GM12878 (cell line): Measurements from ENCODE around the gene MOGAT2. TPM values are rescaled to one million over a fixed set of nuclear protein-coding genes. Genes with fewer than 3 reads are reported as not detected.

ENCODE experiments used
- ATAC-seq: fragments of 200-7000 bp; cut with Tn5 transposase; 3 replicates; pipeline ENCODE4 v1.9.1; 2020; ENCODE audit warnings: mild to moderate bottlenecking, moderate library complexity
- BruUV-seq: library from RNA; stranded (reverse); fragments of 400-500 nt; replicated peaks from 2 replicates; lab custom pipeline; 2021; lab: Mats Ljungman, UMichigan
- CTCF ChIA-PET: fragments of 300-600 bp; sonication (Branson Sonifier 250); formaldehyde crosslinking; extraction: SDS; loops from one replicate; lab custom pipeline; 2021; ENCODE audit warnings: inconsistent platforms; lab: Yijun Ruan, JAX
- POLR2A ChIA-PET: fragments of 350-600 bp; formaldehyde crosslinking; extraction: SDS; loops from one replicate; lab custom pipeline; 2021; ENCODE audit warnings: inconsistent platforms; lab: Charles Lee
- RAD21 ChIA-PET: fragments of 300-600 bp; sonication (Branson Sonifier 250); formaldehyde crosslinking; loops from one replicate; lab custom pipeline; 2023; ENCODE audit warnings: antibody characterized with exemption; ENCODE audit not compliant: unreplicated experiment; lab: Charles Lee
- SMC1A ChIA-PET: fragments of 300-600 bp; sonication (Branson Sonifier 250); formaldehyde crosslinking; loops from one replicate; lab custom pipeline; 2023; ENCODE audit not compliant: unreplicated experiment, uncharacterized antibody; lab: Charles Lee
- DNase-seq: peaks from one replicate; pipeline ENCODE4 v3.0.0-alpha.2; 2011; ENCODE audit warnings: low read depth, low spot score
- FAIRE-seq: peaks from 3 replicates; lab custom pipeline; 2011; peaks lifted over from hg19 to GRCh38; lab: Jason Lieb, UNC
- H2AFZ ChIP-seq: 2 replicates; pipeline ENCODE4 v1.6.0; 2011; ENCODE audit warnings: low read depth, low read length, control low read depth; ENCODE audit not compliant: control insufficient read depth
- H3K27ac ChIP-seq: 2 replicates; pipeline ENCODE4 v1.5.1; 2011; ENCODE audit warnings: control low read depth; ENCODE audit not compliant: control insufficient read depth, insufficient read depth
- H3K27me3 ChIP-seq, 2 experiments: replicated peaks in 1 of 2; 2 replicates each; pipeline versions ENCODE4 v1.6.0 to v1.6.1; 2011; ENCODE audit warnings: low read length in 1 of 2; ENCODE audit not compliant: control insufficient read depth in 2 of 2, insufficient read depth in 2 of 2
- H3K36me3 ChIP-seq, 2 experiments: 2 replicates each; pipeline ENCODE4 v1.5.1; 2011; ENCODE audit warnings: low read length in 1 of 2; ENCODE audit not compliant: control insufficient read depth in 2 of 2, insufficient read depth in 2 of 2
- H3K4me1 ChIP-seq: 2 replicates; pipeline ENCODE4 v1.6.1; 2011; ENCODE audit warnings: mild to moderate bottlenecking, low read length, moderate library complexity, mixed read lengths; ENCODE audit not compliant: control insufficient read depth, insufficient read depth
- H3K4me2 ChIP-seq: 2 replicates; pipeline ENCODE4 v1.6.0; 2011; ENCODE audit warnings: control low read depth; ENCODE audit not compliant: control insufficient read depth, insufficient read depth
- H3K4me3 ChIP-seq: fragments of 200-600 bp; sonication (generic); 2 replicates; pipeline ENCODE4 v1.5.1; 2016
- H3K79me2 ChIP-seq: 2 replicates; pipeline ENCODE4 v1.6.0; 2011; ENCODE audit warnings: low read length; ENCODE audit not compliant: control insufficient read depth, insufficient read depth
- H3K9ac ChIP-seq: 2 replicates; pipeline ENCODE4 v1.8.0; 2011; ENCODE audit warnings: low read length, control low read depth, mixed read lengths; ENCODE audit not compliant: control insufficient read depth, insufficient read depth
- H3K9me3 ChIP-seq: replicated peaks from 3 replicates; pipeline ENCODE4 v1.5.1; 2011; ENCODE audit warnings: mild to moderate bottlenecking, low read length; ENCODE audit not compliant: control insufficient read depth, insufficient read depth
- H4K20me1 ChIP-seq: 2 replicates; pipeline ENCODE4 v1.6.0; 2011; ENCODE audit not compliant: control insufficient read depth, insufficient read depth
- CBFB ChIP-seq: IDR thresholded peaks from 2 replicates; pipeline ENCODE4 v1.6.1; 2016; ENCODE audit warnings: antibody characterized with exemption, low read depth
- CHD2 ChIP-seq: IDR thresholded peaks from 2 replicates; pipeline ENCODE4 v1.6.1; 2011; ENCODE audit warnings: low read depth, low read length, improper control_type of control experiment, borderline replicate concordance
- EZH2 ChIP-seq: IDR thresholded peaks from 2 replicates; pipeline ENCODE4 v1.6.1; 2012; ENCODE audit warnings: low read depth, mild to moderate bottlenecking, control low read depth, inconsistent platforms, low read length, borderline replicate concordance; ENCODE audit not compliant: control insufficient read depth
- FOS ChIP-seq: IDR thresholded peaks from 3 replicates; pipeline ENCODE4 v1.6.1; 2011; ENCODE audit warnings: borderline replicate concordance; ENCODE audit not compliant: insufficient read length; ENCODE audit errors: extremely low read depth
- HDAC2 ChIP-seq: fragments of 200-600 bp; sonication (generic); IDR thresholded peaks from 2 replicates; pipeline ENCODE4 v1.6.1; 2017
- IKZF2 ChIP-seq, 2 experiments: fragments of 450-650 bp; IDR thresholded peaks; 2 replicates each; pipeline ENCODE4 v1.6.1; 2017; ENCODE audit warnings: mild to moderate bottlenecking in 2 of 2, moderate library complexity in 2 of 2
- LARP7 ChIP-seq: fragments of 450-650 bp; IDR thresholded peaks from 2 replicates; pipeline ENCODE4 v1.6.1; 2017; ENCODE audit warnings: mild to moderate bottlenecking
- MYC ChIP-seq: IDR thresholded peaks from 2 replicates; pipeline ENCODE4 v1.6.1; 2011; ENCODE audit warnings: mild to moderate bottlenecking, low read length, moderate library complexity, inconsistent platforms; ENCODE audit not compliant: insufficient read depth, insufficient replicate concordance, insufficient read length, severe bottlenecking
- NFIC ChIP-seq: IDR thresholded peaks from 2 replicates; pipeline ENCODE4 v1.6.1; 2012; ENCODE audit warnings: low read depth, mild to moderate bottlenecking, inconsistent platforms, low read length, moderate library complexity
- SP1 ChIP-seq: IDR thresholded peaks from one replicate; pipeline ENCODE4 v1.6.1; 2011; ENCODE audit warnings: low read depth, low read length
- SPI1 ChIP-seq: IDR thresholded peaks from 2 replicates; pipeline ENCODE4 v1.6.1; 2011; ENCODE audit warnings: low read depth, mild to moderate bottlenecking, low read length, moderate library complexity, borderline replicate concordance; ENCODE audit not compliant: insufficient read depth
- SREBF1 ChIP-seq: IDR thresholded peaks from 2 replicates; pipeline ENCODE4 v1.6.1; 2012; ENCODE audit warnings: mild to moderate bottlenecking, low read length
- WRNIP1 ChIP-seq: IDR thresholded peaks from 2 replicates; pipeline ENCODE4 v1.6.1; 2011; ENCODE audit warnings: low read depth, low read length, improper control_type of control experiment, borderline replicate concordance
- YY1 ChIP-seq: IDR thresholded peaks from 2 replicates; pipeline ENCODE4 v1.6.1; 2011; ENCODE audit warnings: low read depth, mild to moderate bottlenecking, low read length
- ZNF622 ChIP-seq: fragments of 450-650 bp; IDR thresholded peaks from 2 replicates; pipeline ENCODE4 v1.6.1; 2017; ENCODE audit warnings: mild to moderate bottlenecking, inconsistent platforms
- WGBS: methylation state at CpG from one replicate; pipeline ENCODE4 v1.1.6; 2016; ENCODE audit warnings: low lambda C conversion rate; ENCODE audit not compliant: insufficient replicate concordance, insufficient coverage; ENCODE audit errors: missing lambda C conversion rate; 5-methylcytosine and 5-hydroxymethylcytosine counted together
- in situ Hi-C: fragments of 300-500 bp; cut with MboI; formaldehyde crosslinking; loops from 9 replicates; pipeline ENCODE4 v1.14.3; 2018; ENCODE audit warnings: mixed read lengths
- intact Hi-C: fragments of 100-400 bp; cut with micrococcal nuclease; formaldehyde crosslinking; loops from one replicate; pipeline ENCODE4 v1.14.2; 2022; ENCODE audit not compliant: unreplicated experiment
- polyA plus RNA-seq, 11 experiments: library from polyadenylated mRNA; depleted of rRNA in 4 of 11; unstranded in 6 of 11; stranded (reverse) in 5 of 11; fragments of >200 nt; fragmentation: Nextera tagmentation in 4 of 11; fragmentation: Illumina TruSeq in 1 of 11; extraction: Ambion mirVana in 4 of 11; extraction: Trizol in 1 of 11; gene quantifications; 1 replicate in 1 of 11; 2 replicates in 10 of 11; pipeline versions ENCODE4 v1.2.1 to v1.2.3, GENCODE V29; 2011 to 2016; ENCODE audit warnings: inconsistent platforms in 2 of 11, missing spikeins in 2 of 11, low read depth in 1 of 11
- total RNA-seq, 4 experiments: library from RNA; depleted of rRNA in 3 of 4; stranded (reverse); fragments of >200 nt in 3 of 4; fragmentation: Illumina TruSeq in 1 of 4; extraction: Trizol in 1 of 4; gene quantifications; 2 replicates each; pipeline versions ENCODE4 v1.2.1 to v1.2.3, GENCODE V29; 2013 to 2021
- TF ChIP-seq, protein P1 (sequence below): fragments of 450-650 bp; IDR thresholded peaks from 2 replicates; pipeline ENCODE4 v1.6.1; 2016; ENCODE audit warnings: mild to moderate bottlenecking
- TF ChIP-seq, protein P2 (sequence below): IDR thresholded peaks from 2 replicates; pipeline ENCODE4 v1.6.1; 2011; ENCODE audit warnings: low read depth, mild to moderate bottlenecking, low read length, moderate library complexity, borderline replicate concordance; ENCODE audit errors: extremely low read depth
- TF ChIP-seq, protein P3 (sequence below): IDR thresholded peaks from 2 replicates; pipeline ENCODE4 v1.6.1; 2012; ENCODE audit warnings: low read depth, low read length, improper control_type of control experiment

The MOGAT2 gene
- total and polyA plus RNA-seq, 10 of the 15 experiments (the other 5 are each of a cell fraction or from before 2014, with no cell fraction given) = 0.15 to 0.45 (median 0.22) TPM; not detected in 1

DNA sequence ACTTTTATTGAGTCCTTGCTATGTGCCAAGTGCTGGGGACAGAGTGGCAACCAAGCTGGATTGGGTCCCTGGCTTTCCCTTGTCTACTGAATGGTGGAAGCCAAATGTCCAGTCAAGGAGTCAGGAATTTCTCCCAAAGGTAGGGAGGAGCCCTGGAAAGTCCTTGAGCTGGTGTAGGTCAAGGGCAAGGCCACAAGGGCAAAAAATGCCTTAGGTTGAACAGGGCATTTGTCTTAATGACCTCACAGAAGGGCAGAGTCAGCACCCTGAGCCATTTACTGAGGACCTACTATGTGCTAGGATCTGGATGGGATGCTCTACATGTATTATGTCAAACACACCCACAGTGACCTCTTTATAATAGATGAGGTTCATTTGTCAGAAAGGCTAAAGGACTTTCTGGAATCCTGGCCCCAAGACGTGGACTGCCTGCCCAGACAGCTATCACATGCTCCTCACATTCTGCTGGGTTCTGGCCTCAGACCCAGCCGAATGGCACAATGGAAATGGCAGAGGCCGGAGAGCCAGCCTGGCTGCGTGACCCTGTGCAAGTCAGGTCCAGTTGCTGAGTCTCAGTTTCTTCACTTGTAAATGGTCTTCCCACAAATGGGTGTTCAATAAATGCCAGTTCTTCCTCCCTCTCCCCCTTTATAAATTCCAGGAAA, 17.7 kb downstream of the MOGAT2 start:
- no TSS peak for BruUV-seq
- no peak for ATAC-seq
- TF ChIP-seq SPI1 (no peak), HDAC2 (no peak), YY1 (no peak), EZH2 (no peak), CHD2 (no peak), WRNIP1 (no peak), CBFB (no peak), FOS (no peak), NFIC (no peak), SP1 (no peak), MYC (no peak), ZNF622 (no peak), SREBF1 (no peak), IKZF2 (IDR thresholded peaks at IDR 0.05) (no peak), LARP7 (no peak)
- TF ChIP-seq, protein P1, sequence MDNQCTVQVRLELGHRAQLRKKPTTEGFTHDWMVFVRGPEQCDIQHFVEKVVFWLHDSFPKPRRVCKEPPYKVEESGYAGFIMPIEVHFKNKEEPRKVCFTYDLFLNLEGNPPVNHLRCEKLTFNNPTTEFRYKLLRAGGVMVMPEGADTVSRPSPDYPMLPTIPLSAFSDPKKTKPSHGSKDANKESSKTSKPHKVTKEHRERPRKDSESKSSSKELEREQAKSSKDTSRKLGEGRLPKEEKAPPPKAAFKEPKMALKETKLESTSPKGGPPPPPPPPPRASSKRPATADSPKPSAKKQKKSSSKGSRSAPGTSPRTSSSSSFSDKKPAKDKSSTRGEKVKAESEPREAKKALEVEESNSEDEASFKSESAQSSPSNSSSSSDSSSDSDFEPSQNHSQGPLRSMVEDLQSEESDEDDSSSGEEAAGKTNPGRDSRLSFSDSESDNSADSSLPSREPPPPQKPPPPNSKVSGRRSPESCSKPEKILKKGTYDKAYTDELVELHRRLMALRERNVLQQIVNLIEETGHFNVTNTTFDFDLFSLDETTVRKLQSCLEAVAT = no peak
- TF ChIP-seq, protein P2, sequence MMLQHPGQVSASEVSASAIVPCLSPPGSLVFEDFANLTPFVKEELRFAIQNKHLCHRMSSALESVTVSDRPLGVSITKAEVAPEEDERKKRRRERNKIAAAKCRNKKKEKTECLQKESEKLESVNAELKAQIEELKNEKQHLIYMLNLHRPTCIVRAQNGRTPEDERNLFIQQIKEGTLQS = no peak
- TF ChIP-seq, protein P3, sequence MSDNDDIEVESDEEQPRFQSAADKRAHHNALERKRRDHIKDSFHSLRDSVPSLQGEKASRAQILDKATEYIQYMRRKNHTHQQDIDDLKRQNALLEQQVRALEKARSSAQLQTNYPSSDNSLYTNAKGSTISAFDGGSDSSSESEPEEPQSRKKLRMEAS = no peak
- intact Hi-C loops = no loop called here
- ChIA-PET RAD21 (no interaction called here), CTCF (interaction anchor here (0.6 to 0.7 kb wide), 2 partner anchors 106 to 559 kb away, joined by 3 read pairs; no protein-coding TSS in a partner anchor), SMC1A (no interaction called here), POLR2A (interaction anchor here (1.0 kb wide), 1 partner anchor 21 kb away, joined by 3 read pairs; no protein-coding TSS in a partner anchor)
- 67% methylated on average over 4 of the region's 4 CpGs for WGBS
- no peak for FAIRE-seq
- Histone ChIP-seq H3K4me1 (no peaks in the 10 kb centered on the region), H2AFZ (no peak overlapping the region), H3K79me2 (no peaks in the 10 kb centered on the region), H3K27me3 (no peaks in the 10 kb centered on the region), H4K20me1 (no peaks in the 10 kb centered on the region), H3K4me3 (no peak overlapping the region), H3K4me2 (no peak overlapping the region), H3K9ac (no peak overlapping the region), H3K27ac (no peak overlapping the region), H3K36me3 (no peaks in the 10 kb centered on the region), H3K9me3 (no peaks in the 10 kb centered on the region)
- in situ Hi-C loops = no loop called here
- no peak for DNase-seq
